ENCODE results near the gene EDAR.

EDAR gene

DNA sequence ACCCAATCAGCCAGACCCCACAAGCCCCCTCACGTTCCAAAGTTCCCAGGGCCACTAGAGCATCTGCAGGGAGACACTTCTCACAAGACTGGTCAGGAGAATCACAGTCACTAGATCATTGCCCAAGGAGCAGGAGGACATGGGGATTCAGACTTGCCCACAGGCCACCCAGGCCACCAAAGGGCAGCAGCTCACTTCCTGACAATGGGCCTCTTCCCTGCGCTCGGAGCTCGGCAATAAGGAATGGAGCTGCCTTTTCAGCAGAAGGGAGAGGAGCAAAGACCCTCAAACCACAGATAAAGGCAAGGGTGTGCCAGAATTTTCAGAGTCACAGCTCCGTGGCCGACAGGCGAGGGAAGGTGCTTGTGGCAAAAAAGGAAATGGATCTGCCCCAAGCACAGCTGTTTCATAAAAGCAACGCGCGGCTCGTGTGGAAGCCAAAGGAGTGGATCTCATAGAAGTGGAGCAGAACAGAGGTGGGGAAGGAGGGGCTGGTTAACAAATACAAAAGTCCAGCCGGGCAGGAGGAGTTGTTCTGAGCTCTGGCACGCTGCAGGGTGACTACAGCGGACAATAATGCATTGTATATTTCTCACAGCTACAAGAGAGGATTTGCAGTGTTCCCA is 72.1 kb downstream of the EDAR start:
- H3K4me3 ChIP-seq (ENCODE audit: low read depth, low read length): no peak overlapping the region
- H3K36me3 ChIP-seq (ENCODE audit: insufficient read depth, low read length): no peaks in the 10 kb centered on the region
- H3K4me1 ChIP-seq (ENCODE audit: control insufficient read depth, insufficient read depth, low read length, unreplicated experiment): no peaks in the 10 kb centered on the region
- H2AFZ ChIP-seq (ENCODE audit: low read length, unreplicated experiment): no peak overlapping the region
- peaks cover 42% of the 10 kb centered on the region for H3K27me3 ChIP-seq (ENCODE audit: insufficient read depth, low read length)
- H3K79me2 ChIP-seq (ENCODE audit: control insufficient read depth, insufficient read depth, low read length, unreplicated experiment): no peaks in the 10 kb centered on the region
- no peak overlapping the region for H3K27ac ChIP-seq (ENCODE audit: low read depth, low read length)

DNA sequence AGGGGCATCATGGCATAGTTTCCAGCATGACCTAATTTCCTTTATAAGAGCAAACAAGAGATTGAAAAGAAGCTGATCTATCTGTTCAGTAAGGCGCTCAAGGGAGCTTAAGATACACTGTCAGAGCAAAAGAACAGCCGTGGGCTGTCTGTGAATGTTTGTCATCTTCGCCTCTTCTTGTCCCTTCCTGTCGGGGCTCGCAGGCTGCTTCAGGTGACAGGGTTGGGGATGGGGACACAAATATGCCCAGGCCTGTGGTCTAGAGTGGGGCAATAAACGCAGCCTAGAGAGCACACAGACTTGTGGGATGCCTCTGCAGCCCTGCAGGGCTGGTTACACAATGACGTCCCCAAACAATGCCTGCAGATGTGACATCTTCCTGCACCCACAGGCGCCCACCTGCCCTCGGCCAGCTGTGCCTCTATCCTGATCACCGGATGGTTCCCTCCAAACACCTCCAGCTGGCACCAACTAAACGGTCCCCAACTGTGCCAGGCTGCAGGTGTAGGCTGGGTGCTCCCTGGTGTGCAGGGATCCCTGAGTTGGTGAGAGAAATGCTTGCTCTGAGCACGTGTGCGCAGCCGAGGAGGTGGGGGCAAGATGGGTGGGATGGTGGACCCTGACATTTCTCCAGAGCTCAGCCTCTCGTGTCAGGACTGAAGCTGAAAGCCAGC is 72.8 kb downstream of the EDAR start:
- no peak overlapping the region for H3K27ac ChIP-seq (ENCODE audit: low read depth, low read length)
- H3K4me3 ChIP-seq (ENCODE audit: low read depth, low read length): no peak overlapping the region
- H3K4me1 ChIP-seq (ENCODE audit: control insufficient read depth, insufficient read depth, low read length, unreplicated experiment): no peaks in the 10 kb centered on the region
- no peaks in the 10 kb centered on the region for H3K79me2 ChIP-seq (ENCODE audit: control insufficient read depth, insufficient read depth, low read length, unreplicated experiment)
- H3K27me3 ChIP-seq (ENCODE audit: insufficient read depth, low read length): peaks cover 48% of the 10 kb centered on the region
- no peaks in the 10 kb centered on the region for H3K36me3 ChIP-seq (ENCODE audit: insufficient read depth, low read length)
- no peak overlapping the region for H2AFZ ChIP-seq (ENCODE audit: low read length, unreplicated experiment)

DNA sequence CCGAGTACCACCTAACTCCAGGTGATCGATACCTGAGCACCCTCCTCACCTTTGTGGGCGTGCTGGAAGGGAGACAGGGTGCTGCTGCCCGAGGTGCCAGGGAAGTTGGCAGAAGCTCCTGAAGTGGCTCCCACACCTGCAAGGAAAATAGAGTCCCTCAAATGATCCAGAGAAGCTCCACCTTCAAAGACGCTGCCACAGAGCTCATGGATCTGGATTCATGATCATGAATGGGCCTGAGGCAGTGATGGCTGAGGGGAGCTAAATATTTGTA is 76.5 kb downstream of the EDAR start:
- H3K4me3 ChIP-seq (ENCODE audit: low read depth, low read length): no peak overlapping the region
- H3K36me3 ChIP-seq (ENCODE audit: insufficient read depth, low read length): no peaks in the 10 kb centered on the region
- no peaks in the 10 kb centered on the region for H3K4me1 ChIP-seq (ENCODE audit: control insufficient read depth, insufficient read depth, low read length, unreplicated experiment)
- no peak overlapping the region for H3K27ac ChIP-seq (ENCODE audit: low read depth, low read length)
- H2AFZ ChIP-seq (ENCODE audit: low read length, unreplicated experiment): no peak overlapping the region
- peaks cover 46% of the 10 kb centered on the region for H3K27me3 ChIP-seq (ENCODE audit: insufficient read depth, low read length)
- no peaks in the 10 kb centered on the region for H3K79me2 ChIP-seq (ENCODE audit: control insufficient read depth, insufficient read depth, low read length, unreplicated experiment)

DNA sequence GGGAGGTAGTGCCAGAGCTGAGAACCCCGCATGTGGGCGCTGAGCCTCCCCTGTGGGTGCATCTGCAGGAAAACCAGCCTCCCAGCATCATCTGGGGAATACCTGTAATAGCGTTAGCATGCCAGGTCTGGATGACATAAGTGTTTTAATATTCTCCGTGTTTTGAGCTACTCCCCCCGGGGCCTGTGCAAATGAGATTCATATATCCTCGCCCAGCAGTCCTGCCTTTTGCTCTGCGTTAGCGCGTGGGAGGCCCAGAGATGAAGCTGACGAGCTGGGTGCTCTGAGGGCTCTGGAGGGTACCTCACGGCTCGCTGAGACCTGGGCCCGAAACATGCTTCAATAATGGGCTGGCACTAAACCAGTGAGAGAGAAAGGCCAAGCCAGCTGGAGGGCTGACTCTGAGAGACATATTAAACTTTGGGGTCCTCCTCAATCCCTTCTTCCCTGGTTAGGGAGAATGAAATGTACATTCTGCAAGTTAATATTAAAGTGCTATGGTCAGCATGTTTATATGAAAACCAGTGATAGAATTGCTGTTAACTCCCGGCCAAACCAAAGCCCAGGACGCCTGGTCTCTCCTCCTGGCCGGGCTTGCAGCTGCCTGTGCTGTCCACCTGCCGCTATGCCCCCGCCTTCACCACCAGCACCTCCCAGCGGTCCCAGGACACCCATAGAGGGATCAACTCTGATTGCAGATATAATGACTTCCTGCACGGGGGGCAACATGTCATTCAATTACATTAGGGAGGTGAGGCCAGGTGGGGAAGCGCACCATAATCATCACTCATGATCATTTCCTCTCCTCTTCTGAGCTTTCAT is 77.0 kb downstream of the EDAR start:
- no peak overlapping the region for H3K4me3 ChIP-seq (ENCODE audit: low read depth, low read length)
- no peaks in the 10 kb centered on the region for H3K79me2 ChIP-seq (ENCODE audit: control insufficient read depth, insufficient read depth, low read length, unreplicated experiment)
- peaks cover 40% of the 10 kb centered on the region for H3K27me3 ChIP-seq (ENCODE audit: insufficient read depth, low read length)
- H3K4me1 ChIP-seq (ENCODE audit: control insufficient read depth, insufficient read depth, low read length, unreplicated experiment): no peaks in the 10 kb centered on the region
- no peak overlapping the region for H2AFZ ChIP-seq (ENCODE audit: low read length, unreplicated experiment)
- no peak overlapping the region for H3K27ac ChIP-seq (ENCODE audit: low read depth, low read length)
- H3K36me3 ChIP-seq (ENCODE audit: insufficient read depth, low read length): no peaks in the 10 kb centered on the region

DNA sequence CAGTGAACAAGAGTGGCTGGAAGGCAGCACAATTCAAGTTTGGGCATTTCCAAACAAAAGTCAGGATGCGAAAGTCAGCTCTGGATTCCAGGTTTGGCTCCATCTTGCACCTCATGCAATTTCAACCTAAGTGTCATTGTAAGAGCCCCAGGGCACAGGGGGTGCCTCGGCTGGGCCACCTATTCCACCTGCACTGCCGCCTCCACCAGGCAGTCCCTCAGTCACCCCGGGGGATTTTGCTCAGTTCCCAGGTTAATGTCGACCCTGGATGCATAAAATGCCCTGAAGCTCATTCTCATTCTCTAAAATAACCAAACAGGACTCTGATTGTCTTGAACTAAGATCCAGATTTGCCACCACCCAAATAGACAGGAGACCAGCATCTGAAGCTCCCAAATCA is 77.6 kb downstream of the EDAR start:
- Histone ChIP-seq H3K4me1 (ENCODE audit: control insufficient read depth, insufficient read depth, low read length, unreplicated experiment) (no peaks in the 10 kb centered on the region), H3K27ac (ENCODE audit: low read depth, low read length) (no peak overlapping the region), H3K27me3 (ENCODE audit: insufficient read depth, low read length) (peaks cover 34% of the 10 kb centered on the region), H3K36me3 (ENCODE audit: insufficient read depth, low read length) (no peaks in the 10 kb centered on the region), H3K79me2 (ENCODE audit: control insufficient read depth, insufficient read depth, low read length, unreplicated experiment) (no peaks in the 10 kb centered on the region), H2AFZ (ENCODE audit: low read length, unreplicated experiment) (no peak overlapping the region), H3K4me3 (ENCODE audit: low read depth, low read length) (no peak overlapping the region)

DNA sequence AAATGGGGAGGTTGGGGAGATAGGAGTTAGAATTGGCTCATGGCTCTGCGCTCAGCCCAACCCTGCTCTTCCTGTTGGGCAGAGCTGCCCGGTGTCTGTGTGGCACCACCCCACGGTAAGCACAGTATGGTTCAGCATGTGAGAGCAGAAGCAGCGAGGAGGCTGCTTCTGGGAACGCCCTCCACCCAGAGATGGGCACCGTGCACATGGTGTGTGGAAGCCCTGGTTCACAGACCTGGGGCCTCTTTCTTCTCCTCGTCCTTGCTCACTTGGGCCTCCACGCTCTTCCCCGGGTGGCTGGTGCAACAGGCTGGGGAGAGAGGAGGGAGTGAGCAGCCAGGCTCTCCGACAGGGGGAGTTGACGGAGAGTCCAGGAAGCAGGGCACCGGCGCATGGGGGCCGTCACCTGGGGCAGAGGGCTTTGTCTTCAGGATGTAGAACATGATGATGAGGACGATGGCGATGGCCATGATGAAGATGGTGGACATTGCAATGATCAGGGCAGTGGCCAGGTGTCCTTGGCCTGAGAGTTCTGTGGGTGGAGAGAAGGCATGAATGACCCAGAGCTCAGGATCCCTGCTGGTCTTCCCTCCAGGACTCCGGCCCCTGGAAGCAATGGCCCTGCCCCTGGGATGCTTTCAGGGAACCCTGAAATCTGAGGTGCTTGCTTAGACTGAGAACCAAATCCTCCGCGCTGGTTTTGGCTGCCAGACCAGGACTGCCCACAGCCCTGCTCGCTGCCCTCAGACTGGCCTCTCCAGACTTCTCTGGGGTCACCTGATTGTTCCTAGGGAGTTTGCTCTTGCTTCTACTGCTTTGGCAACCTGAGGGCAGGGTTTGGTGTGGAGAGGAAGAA is 78.3 kb downstream of the EDAR start:
- no peaks in the 10 kb centered on the region for H3K36me3 ChIP-seq (ENCODE audit: insufficient read depth, low read length)
- H3K27me3 ChIP-seq (ENCODE audit: insufficient read depth, low read length): peaks cover 30% of the 10 kb centered on the region
- no peaks in the 10 kb centered on the region for H3K79me2 ChIP-seq (ENCODE audit: control insufficient read depth, insufficient read depth, low read length, unreplicated experiment)
- H2AFZ ChIP-seq (ENCODE audit: low read length, unreplicated experiment): no peak overlapping the region
- no peak overlapping the region for H3K4me3 ChIP-seq (ENCODE audit: low read depth, low read length)
- no peaks in the 10 kb centered on the region for H3K4me1 ChIP-seq (ENCODE audit: control insufficient read depth, insufficient read depth, low read length, unreplicated experiment)
- no peak overlapping the region for H3K27ac ChIP-seq (ENCODE audit: low read depth, low read length)

DNA sequence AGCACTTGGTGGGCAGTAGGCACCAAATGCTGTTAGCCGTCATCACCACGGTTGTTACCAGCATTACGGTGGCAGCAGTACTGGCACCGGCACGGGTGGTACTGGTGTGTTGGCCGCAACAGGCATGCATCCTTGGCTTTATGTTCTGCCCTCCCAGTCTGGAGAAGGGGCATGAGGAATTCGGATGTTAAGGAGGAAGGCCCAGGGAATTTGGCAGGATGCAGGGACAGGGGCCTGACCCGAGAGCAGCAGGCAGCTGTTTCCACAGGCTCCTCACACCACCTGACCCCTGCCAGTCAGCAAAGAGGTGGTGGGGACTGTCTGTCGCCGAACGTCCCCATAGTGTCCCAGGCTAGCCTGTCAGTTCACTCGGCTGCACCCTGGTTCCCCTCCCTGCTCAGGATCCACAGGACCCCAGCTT is 79.0 kb downstream of the EDAR start:
- Histone ChIP-seq H3K4me1 (ENCODE audit: control insufficient read depth, insufficient read depth, low read length, unreplicated experiment) (no peaks in the 10 kb centered on the region), H3K79me2 (ENCODE audit: control insufficient read depth, insufficient read depth, low read length, unreplicated experiment) (no peaks in the 10 kb centered on the region), H2AFZ (ENCODE audit: low read length, unreplicated experiment) (no peak overlapping the region), H3K4me3 (ENCODE audit: low read depth, low read length) (no peak overlapping the region), H3K36me3 (ENCODE audit: insufficient read depth, low read length) (no peaks in the 10 kb centered on the region), H3K27me3 (ENCODE audit: insufficient read depth, low read length) (peaks cover 30% of the 10 kb centered on the region), H3K27ac (ENCODE audit: low read depth, low read length) (no peak overlapping the region)

DNA sequence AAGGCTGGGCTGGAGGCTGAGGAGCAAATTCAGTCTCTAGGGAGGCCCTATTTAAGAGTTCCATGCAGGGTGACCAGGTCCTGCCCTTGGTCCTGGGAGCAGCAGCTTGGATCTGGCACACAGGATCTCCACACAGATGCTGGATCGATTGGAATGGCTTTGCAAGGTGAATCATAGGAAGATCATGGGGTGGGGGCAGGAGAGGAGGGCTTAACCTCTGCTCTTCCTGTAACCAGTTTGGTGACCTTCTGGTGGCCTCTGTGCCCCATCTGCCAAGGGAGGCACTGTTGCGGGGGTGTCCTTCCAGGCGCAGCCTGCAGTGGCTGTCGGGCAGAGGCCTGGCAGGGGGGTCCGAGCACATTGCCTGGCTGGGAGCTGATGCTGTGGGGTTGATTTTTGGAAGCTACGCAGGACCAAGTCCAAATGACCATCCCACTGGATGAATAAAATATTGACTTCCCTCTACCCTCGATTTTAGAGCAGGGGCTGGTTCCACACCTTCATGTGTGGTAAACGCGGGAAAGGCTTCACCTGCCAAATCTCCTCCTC is 79.7 kb downstream of the EDAR start:
- Histone ChIP-seq H3K4me1 (ENCODE audit: control insufficient read depth, insufficient read depth, low read length, unreplicated experiment) (no peaks in the 10 kb centered on the region), H3K27me3 (ENCODE audit: insufficient read depth, low read length) (peaks cover 35% of the 10 kb centered on the region), H3K36me3 (ENCODE audit: insufficient read depth, low read length) (no peaks in the 10 kb centered on the region), H3K4me3 (ENCODE audit: low read depth, low read length) (no peak overlapping the region), H2AFZ (ENCODE audit: low read length, unreplicated experiment) (no peak overlapping the region), H3K79me2 (ENCODE audit: control insufficient read depth, insufficient read depth, low read length, unreplicated experiment) (no peaks in the 10 kb centered on the region), H3K27ac (ENCODE audit: low read depth, low read length) (no peak overlapping the region)

DNA sequence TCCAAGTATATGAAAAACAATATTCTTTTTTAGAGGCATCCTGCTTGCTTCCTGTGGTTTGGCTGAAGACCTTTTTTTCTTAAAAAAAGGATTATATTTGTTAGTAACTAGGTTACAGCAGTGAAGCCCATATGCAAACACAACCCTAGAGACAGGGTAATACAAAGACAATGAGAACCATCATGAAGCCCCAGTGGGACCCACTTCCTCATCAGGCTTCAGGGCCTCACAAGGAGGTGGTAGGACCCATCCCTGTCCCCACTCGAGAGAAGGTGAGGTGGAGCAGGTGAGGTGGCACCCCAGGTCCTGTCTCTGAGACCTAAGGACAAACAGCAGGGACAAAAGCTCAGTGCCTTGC is 80.3 kb downstream of the EDAR start:
- no peaks in the 10 kb centered on the region for H3K79me2 ChIP-seq (ENCODE audit: control insufficient read depth, insufficient read depth, low read length, unreplicated experiment)
- H3K27ac ChIP-seq (ENCODE audit: low read depth, low read length): no peak overlapping the region
- no peak overlapping the region for H2AFZ ChIP-seq (ENCODE audit: low read length, unreplicated experiment)
- H3K4me1 ChIP-seq (ENCODE audit: control insufficient read depth, insufficient read depth, low read length, unreplicated experiment): no peaks in the 10 kb centered on the region
- H3K36me3 ChIP-seq (ENCODE audit: insufficient read depth, low read length): no peaks in the 10 kb centered on the region
- peaks cover 41% of the 10 kb centered on the region for H3K27me3 ChIP-seq (ENCODE audit: insufficient read depth, low read length)
- no peak overlapping the region for H3K4me3 ChIP-seq (ENCODE audit: low read depth, low read length)
